NCI-H446 (cell line): ENCODE data around the gene HPSE2.

Source experiments
- DNase-seq, 2 experiments: peaks; one replicate each; lab custom pipeline; 2025; lab: John Stamatoyannopoulos, UW

The HPSE2 gene

GRCh38 chr10:98411166-98411565, 824.5 kb downstream of the HPSE2 start:
- no peak for DNase-seq

GRCh38 chr10:98410759-98411158, 824.9 kb downstream of the HPSE2 start:
- no peak for DNase-seq

- no peak for DNase-seq
Measured at GRCh38 chr10:98410135-98410743, 825.4 kb downstream of the HPSE2 start.

- no peak for DNase-seq
Measured at GRCh38 chr10:98408799-98409198, 826.9 kb downstream of the HPSE2 start.

GRCh38 chr10:98407744-98408241, 827.9 kb downstream of the HPSE2 start:
- DNase-seq = no peak
